ENCODE measurements around the gene ACTMAP. TPM values are rescaled to one million over a fixed set of nuclear protein-coding genes. Genes with fewer than 3 reads are reported as not detected.

The ACTMAP gene
- polyA plus RNA-seq, 1 of the 3 experiments (the other 2 are of a cell fraction) = 6.4 TPM

GRCh38 chr19:40739030-40739839, 11.0 kb downstream of the ACTMAP start:
- POLR2A ChIA-PET = no interaction called here
- no peak overlapping the region for H3K27ac ChIP-seq (ENCODE audit: low read depth in 2 of 2, low read length in 1 of 2)
- no peaks in the 10 kb centered on the region for H3K27me3 ChIP-seq (ENCODE audit: insufficient read depth)

GRCh38 chr19:40737102-40737644, 13.1 kb downstream of the ACTMAP start:
- Histone ChIP-seq H3K4me3 (ENCODE audit: low read depth in 2 of 2, low read length in 1 of 2) (no peak overlapping the region), H3K4me1 (ENCODE audit: control insufficient read depth in 1 of 2, insufficient read depth in 2 of 2, low read depth in 1 of 2, low read length in 1 of 2) (no peaks in the 10 kb centered on the region), H3K9me2 (no peaks in the 10 kb centered on the region), H3K9ac (no peak overlapping the region), H2AFZ (ENCODE audit: low read depth) (no peak overlapping the region), H3K36me3 (replicated peaks in 1 of 2; ENCODE audit: control insufficient read depth in 1 of 2, insufficient read depth in 2 of 2, low read length in 1 of 2) (peaks cover 22 to 24% of the 10 kb centered on the region in 2 experiments), H3K27ac (ENCODE audit: low read depth in 2 of 2, low read length in 1 of 2) (no peak overlapping the region), H3F3A (replicated peaks; ENCODE audit: insufficient read depth) (no peaks in the 10 kb centered on the region), H4K20me1 (ENCODE audit: insufficient read depth) (no peaks in the 10 kb centered on the region), H3K27me3 (ENCODE audit: insufficient read depth) (no peaks in the 10 kb centered on the region), H3K4me2 (no peak overlapping the region), H3K9me3 (no peaks in the 10 kb centered on the region), H3K79me2 (ENCODE audit: insufficient read depth) (no peaks in the 10 kb centered on the region)
- TF ChIP-seq CTCF (IDR thresholded peaks at IDR 0.05) (no peak), REST (IDR thresholded peaks at IDR 0.05; ENCODE audit: low read depth, low read length) (no peak), MEF2A (IDR thresholded peaks at IDR 0.05; ENCODE audit: borderline replicate concordance, low read depth) (no peak), SMC3 (IDR thresholded peaks at IDR 0.05; ENCODE audit: low read depth, low read length) (no peak), TAF1 (IDR thresholded peaks at IDR 0.05; ENCODE audit: borderline replicate concordance, low read depth, low read length) (no peak), GATA2 (CRISPR knock-in tag; IDR thresholded peaks at IDR 0.05) (no peak), FOXM1 (IDR thresholded peaks at IDR 0.05; ENCODE audit: low read depth) (no peak)
- 96% methylated on average over 5 of the region's 9 CpGs for WGBS (ENCODE audit: low lambda C conversion rate)
- ChIA-PET CTCF (interaction anchor here (0.6 to 1.9 kb wide), 2 partner anchors 12 to 74 kb away, joined by 3 to 5 read pairs; no protein-coding TSS in a partner anchor), POLR2A (no interaction called here)
- no peak for DNase-seq

More at GRCh38 chr19:40739030-40739839, 11.0 kb downstream of the ACTMAP start:
- DNase-seq = no peak
- Histone ChIP-seq H3K4me1 (ENCODE audit: control insufficient read depth in 1 of 2, insufficient read depth in 2 of 2, low read depth in 1 of 2, low read length in 1 of 2) (no peaks in the 10 kb centered on the region), H2AFZ (ENCODE audit: low read depth) (no peak overlapping the region), H3K36me3 (replicated peaks in 1 of 2; ENCODE audit: control insufficient read depth in 1 of 2, insufficient read depth in 2 of 2, low read length in 1 of 2) (peaks cover 10 to 11% of the 10 kb centered on the region in 2 experiments), H4K20me1 (ENCODE audit: insufficient read depth) (no peaks in the 10 kb centered on the region), H3K4me2 (no peak overlapping the region), H3K9ac (no peak overlapping the region), H3K79me2 (ENCODE audit: insufficient read depth) (no peaks in the 10 kb centered on the region), H3F3A (replicated peaks; ENCODE audit: insufficient read depth) (no peaks in the 10 kb centered on the region), H3K9me2 (no peaks in the 10 kb centered on the region), H3K9me3 (no peaks in the 10 kb centered on the region), H3K4me3 (ENCODE audit: low read depth in 2 of 2, low read length in 1 of 2) (no peak overlapping the region)
- CTCF ChIA-PET = no interaction called here
- 86% methylated on average over 17 of the region's 22 CpGs for WGBS (ENCODE audit: low lambda C conversion rate)
- no peak for TF ChIP-seq POLR2AphosphoS5 (IDR thresholded peaks at IDR 0.05; ENCODE audit: low read depth, low read length)

Data from SK-N-SH (cell line).